Thyroid gland (tissue), 4 donors: Measurements from ENCODE around the gene PMM2. TPM values are rescaled to one million over a fixed set of nuclear protein-coding genes. Genes with fewer than 3 reads are reported as not detected.

Experiments
- DNase-seq, 2 donors: peaks; one replicate each; pipeline ENCODE4 v3.0.0-alpha.2; 2019
- H3K27ac ChIP-seq, 3 donors: fragments of 200-600 bp; sonication (generic); 1 replicate in 2 of 3; 2 replicates in 1 of 3; pipeline ENCODE4 v1.5.1; 2016 to 2019; ENCODE audit warnings: mild to moderate bottlenecking in 1 of 3, moderate library complexity in 1 of 3
- H3K27me3 ChIP-seq: fragments of 200-600 bp; sonication (generic); one replicate; pipeline ENCODE4 v1.5.1; 2019
- H3K36me3 ChIP-seq, 2 donors: fragments of 200-600 bp; sonication (generic); one replicate each; pipeline ENCODE4 v1.5.1; 2016 to 2019
- H3K4me1 ChIP-seq, 2 donors: fragments of 200-600 bp; sonication (generic); one replicate each; pipeline ENCODE4 v1.5.1; 2017 to 2019
- H3K4me3 ChIP-seq, 3 donors: fragments of 200-600 bp; sonication (generic); replicated peaks in 1 of 3; 1 replicate in 2 of 3; 2 replicates in 1 of 3; pipeline ENCODE4 v1.5.1; 2016; ENCODE audit warnings: mild to moderate bottlenecking in 1 of 3
- H3K9me3 ChIP-seq: fragments of 200-600 bp; sonication (generic); one replicate; pipeline ENCODE4 v1.5.1; 2017
- CTCF ChIP-seq, 6 experiments: fragments of 200-600 bp in 3 of 6; fragments of 450-650 bp in 3 of 6; sonication (generic) in 3 of 6; IDR thresholded peaks; one replicate each; pipeline ENCODE4 v1.5.1; 2016 to 2019; ENCODE audit warnings: antibody characterized with exemption in 6 of 6, mild to moderate bottlenecking in 2 of 6, inconsistent platforms in 1 of 6, moderate library complexity in 1 of 6
- POLR2A ChIP-seq, 2 donors: fragments of 450-650 bp; IDR thresholded peaks; one replicate each; pipeline ENCODE4 v1.6.1; 2017; ENCODE audit warnings: antibody characterized with exemption in 2 of 2, mild to moderate bottlenecking in 2 of 2, moderate library complexity in 1 of 2
- WGBS, 2 donors: methylation state at CpG; one replicate each; pipeline ENCODE4 v1.1.5; 2017; 5-methylcytosine and 5-hydroxymethylcytosine counted together
- intact Hi-C: fragments of 100-400 bp; cut with DNase I; formaldehyde crosslinking; loops from one replicate; pipeline ENCODE4 v1.15.1; 2023
- total RNA-seq, 4 donors: library from RNA; depleted of rRNA; stranded (reverse); fragments of >200 nt; gene quantifications; one replicate each; pipeline ENCODE4 v1.2.3, GENCODE V29; 2016

The PMM2 gene
- total RNA-seq, 4 donors from 2014 or later: 26.2 to 49.6 (median 30.8) TPM

- WGBS, 2 donors: 96 to 97% methylated on average over 5 of the region's 5 CpGs
- Histone ChIP-seq H3K27ac (no peak overlapping the region), H3K9me3 (no peaks in the 10 kb centered on the region), H3K36me3 (no peaks in the 10 kb centered on the region), H3K4me1 (no peaks in the 10 kb centered on the region), H3K27me3 (no peaks in the 10 kb centered on the region), H3K4me3 (no peak overlapping the region)
- TF ChIP-seq CTCF (IDR thresholded peaks at IDR 0.05) (no peak), POLR2A (IDR thresholded peaks at IDR 0.05) (no peak)
- intact Hi-C loops: no loop called here
- no peak for DNase-seq
Observed at GRCh38 chr16:8756755-8757154, 40.9 kb upstream of the PMM2 start.

GRCh38 chr16:8758022-8758421 lies 39.6 kb upstream of the PMM2 start:
- no peaks in the 10 kb centered on the region for H3K9me3 ChIP-seq
- no peaks in the 10 kb centered on the region for H3K27me3 ChIP-seq
- intact Hi-C loops: no loop called here
- no peak for DNase-seq
- H3K36me3 ChIP-seq: no peaks in the 10 kb centered on the region
- TF ChIP-seq CTCF (IDR thresholded peaks at IDR 0.05) (no peak), POLR2A (IDR thresholded peaks at IDR 0.05) (no peak)
- 96 to 97% methylated on average over 6 of the region's 6 CpGs for WGBS, 2 donors
- no peak overlapping the region for H3K27ac ChIP-seq
- H3K4me1 ChIP-seq: no peaks in the 10 kb centered on the region
- H3K4me3 ChIP-seq: no peak overlapping the region

- Histone ChIP-seq H3K4me3 (no peak overlapping the region), H3K4me1 (no peaks in the 10 kb centered on the region), H3K27me3 (no peaks in the 10 kb centered on the region), H3K27ac (no peak overlapping the region), H3K9me3 (no peaks in the 10 kb centered on the region), H3K36me3 (no peaks in the 10 kb centered on the region)
- TF ChIP-seq CTCF (IDR thresholded peaks at IDR 0.05) (no peak), POLR2A (IDR thresholded peaks at IDR 0.05) (no peak)
- WGBS, 2 donors: 90 to 94% methylated on average over 10 of the region's 10 CpGs
- intact Hi-C loops: no loop called here
- no peak for DNase-seq
Observed at GRCh38 chr16:8760021-8760420, 37.6 kb upstream of the PMM2 start.

GRCh38 chr16:8761078-8761477 lies 36.6 kb upstream of the PMM2 start:
- H3K4me3 ChIP-seq: no peak overlapping the region
- 81% methylated on average over 6 of the region's 6 CpGs for WGBS, 2 donors

GRCh38 chr16:8762254-8762653 lies 35.4 kb upstream of the PMM2 start:
- 80 to 91% methylated on average over 4 of the region's 4 CpGs for WGBS, 2 donors
- intact Hi-C loops: no loop called here

More at GRCh38 chr16:8761078-8761477, 36.6 kb upstream of the PMM2 start:
- no peaks in the 10 kb centered on the region for H3K36me3 ChIP-seq
- TF ChIP-seq CTCF (IDR thresholded peaks at IDR 0.05) (no peak), POLR2A (IDR thresholded peaks at IDR 0.05) (no peak)
- no peak for DNase-seq
- H3K27me3 ChIP-seq: no peaks in the 10 kb centered on the region
- no peaks in the 10 kb centered on the region for H3K4me1 ChIP-seq
- intact Hi-C loops: no loop called here
- H3K27ac ChIP-seq: no peak overlapping the region
- H3K9me3 ChIP-seq: no peaks in the 10 kb centered on the region

More at GRCh38 chr16:8762254-8762653, 35.4 kb upstream of the PMM2 start:
- no peak overlapping the region for H3K4me3 ChIP-seq
- H3K27me3 ChIP-seq: no peaks in the 10 kb centered on the region
- no peak for DNase-seq
- TF ChIP-seq POLR2A (IDR thresholded peaks at IDR 0.05) (no peak), CTCF (IDR thresholded peaks at IDR 0.05) (no peak)
- H3K4me1 ChIP-seq: no peaks in the 10 kb centered on the region
- H3K9me3 ChIP-seq: no peaks in the 10 kb centered on the region
- no peaks in the 10 kb centered on the region for H3K36me3 ChIP-seq
- no peak overlapping the region for H3K27ac ChIP-seq
